ENCODE results near the gene CNOT9. TPM values are rescaled to one million over a fixed set of nuclear protein-coding genes. Genes with fewer than 3 reads are reported as not detected.

Gene CNOT9
- total and polyA plus RNA-seq, 4 donors, result 10.5 to 24.4 (median 14.8) TPM

- H3K9ac ChIP-seq (ENCODE audit: low read depth in 1 of 2, low read length in 2 of 2), result no peak overlapping the region
- H3K27me3 ChIP-seq (ENCODE audit: control insufficient read depth in 4 of 4, insufficient read depth in 4 of 4, low read length in 3 of 4), result no peaks in the 10 kb centered on the region
- H3K27ac ChIP-seq (ENCODE audit: low read depth in 1 of 2, low read length in 2 of 2), result peak overlapping the region; percentile 55 to 60
- peaks cover 14 to 68% (median 32%) of the 10 kb centered on the region in 4 donors for H3K36me3 ChIP-seq (ENCODE audit: control insufficient read depth in 4 of 4, insufficient read depth in 3 of 4, low read depth in 1 of 4, low read length in 3 of 4)
- H3K9me3 ChIP-seq (ENCODE audit: control insufficient read depth in 4 of 4, low read length in 3 of 4), result no peaks in the 10 kb centered on the region
- DNase-seq (ENCODE audit: low spot score), result no peak
- 71% methylated on average over 11 of the region's 11 CpGs for WGBS
- H3K4me3 ChIP-seq (ENCODE audit: low read depth in 1 of 3, low read length in 3 of 3), result no peak overlapping the region
- H3K4me1 ChIP-seq (ENCODE audit: control insufficient read depth in 4 of 4, insufficient read depth in 4 of 4, low read length in 3 of 4), result peaks cover 0 to 22% (median 17%) of the 10 kb centered on the region in 4 donors
- TF ChIP-seq TAF1 (conservative IDR thresholded peaks at IDR 0.05), result no peak
- TF ChIP-seq FOXA1 (IDR thresholded peaks at IDR 0.05), result no peak
- no peak for TF ChIP-seq RXRA (IDR thresholded peaks at IDR 0.05)
- peak; percentile 7 for TF ChIP-seq CTCF (IDR thresholded peaks at IDR 0.05; ENCODE audit: low read depth, low read length, missing input control)
- TF ChIP-seq NR2F2 (IDR thresholded peaks at IDR 0.05), result no peak
- no peak for TF ChIP-seq EGR1 (IDR thresholded peaks at IDR 0.05; ENCODE audit: low read depth in 2 of 2)
- no peak for TF ChIP-seq YY1 (IDR thresholded peaks at IDR 0.05)
- no peak for TF ChIP-seq SP1 (IDR thresholded peaks at IDR 0.05)
- no peak for TF ChIP-seq JUND (IDR thresholded peaks at IDR 0.05)
- TF ChIP-seq GABPA (IDR thresholded peaks at IDR 0.05 in 1 of 2, conservative IDR thresholded peaks at IDR 0.05 in 1 of 2), result no peak
- TF ChIP-seq ZBTB33 (IDR thresholded peaks at IDR 0.05), result no peak
- TF ChIP-seq RAD21 (IDR thresholded peaks at IDR 0.05), result peak in 1 of 2 donors; percentile 64
- no peak for TF ChIP-seq ATF3 (IDR thresholded peaks at IDR 0.05)
Observed at GRCh38 chr2:218644721-218645120, 76.1 kb downstream of the CNOT9 start.

GRCh38 chr2:218645126-218645525 lies 76.5 kb downstream of the CNOT9 start:
- TF ChIP-seq SP1 (IDR thresholded peaks at IDR 0.05) (peak; percentile 55), RXRA (IDR thresholded peaks at IDR 0.05) (peak in 1 of 2 donors; percentile 45), HNF4A (conservative IDR thresholded peaks at IDR 0.05) (peak in 1 of 2 donors; percentile 25), ZBTB33 (IDR thresholded peaks at IDR 0.05) (no peak)
- H3K27ac ChIP-seq (ENCODE audit: low read depth in 1 of 2, low read length in 2 of 2), result peak overlapping the region; percentile 55 to 60
- 44% methylated on average over 1 of the region's 1 CpG for WGBS
- DNase-seq (ENCODE audit: low spot score), result no peak
- peaks cover 0 to 22% (median 17%) of the 10 kb centered on the region in 4 donors for H3K4me1 ChIP-seq (ENCODE audit: control insufficient read depth in 4 of 4, insufficient read depth in 4 of 4, low read length in 3 of 4)
- no peaks in the 10 kb centered on the region for H3K27me3 ChIP-seq (ENCODE audit: control insufficient read depth in 4 of 4, insufficient read depth in 4 of 4, low read length in 3 of 4)
- H3K36me3 ChIP-seq (ENCODE audit: control insufficient read depth in 4 of 4, insufficient read depth in 3 of 4, low read depth in 1 of 4, low read length in 3 of 4), result peaks cover 14 to 70% (median 33%) of the 10 kb centered on the region in 4 donors
- no peak overlapping the region for H3K4me3 ChIP-seq (ENCODE audit: low read depth in 1 of 3, low read length in 3 of 3)
- H3K9me3 ChIP-seq (ENCODE audit: control insufficient read depth in 4 of 4, low read length in 3 of 4), result no peaks in the 10 kb centered on the region
- H3K9ac ChIP-seq (ENCODE audit: low read depth in 1 of 2, low read length in 2 of 2), result no peak overlapping the region

Small RNA genes within 50 kb of the gene (small RNA-seq; reads per million reads assigned to genes)
- not detected for gene RNU6-136P

Other genes starting within 250 kb of the CNOT9 start
- gene CATIP, start 212.0 kb upstream of the CNOT9 start, total RNA-seq, result not detected
- under 1 TPM; 0.05 to 0.35 TPM for gene CATIP, start 212.0 kb upstream of the CNOT9 start, polyA plus RNA-seq
- gene SLC11A1, start 186.6 kb upstream of the CNOT9 start, total RNA-seq, result 10 to 100 TPM in 1 of 2 donors, 1 to 10 TPM in 1; 1.4 to 23.0 TPM
- gene SLC11A1, start 186.6 kb upstream of the CNOT9 start, polyA plus RNA-seq, result 1 to 10 TPM; 2.7 to 3.8 TPM
- gene CTDSP1, start 169.0 kb upstream of the CNOT9 start, total RNA-seq, result 10 to 100 TPM; 46.6 to 66.5 TPM
- 10 to 100 TPM; 38.3 to 76.5 TPM for gene CTDSP1, start 169.0 kb upstream of the CNOT9 start, polyA plus RNA-seq
- gene VIL1, start 149.7 kb upstream of the CNOT9 start, total RNA-seq, result 10 to 100 TPM; 42.3 to 72.0 TPM
- gene VIL1, start 149.7 kb upstream of the CNOT9 start, polyA plus RNA-seq, result 10 to 100 TPM; 16.4 to 21.0 TPM
- gene USP37, start 488 bp upstream of the CNOT9 start, total RNA-seq, result 10 to 100 TPM in 1 of 2 donors, 1 to 10 TPM in 1; 7.7 to 10.9 TPM
- 1 to 10 TPM; 1.4 to 1.7 TPM for gene USP37, start 488 bp upstream of the CNOT9 start, polyA plus RNA-seq
- gene PLCD4, start 39.1 kb downstream of the CNOT9 start, total RNA-seq, result under 1 TPM; 0.05 to 0.17 TPM
- gene PLCD4, start 39.1 kb downstream of the CNOT9 start, polyA plus RNA-seq, result under 1 TPM; 0.07 to 0.51 TPM
- 1 to 10 TPM; 6.0 to 7.4 TPM for gene ZNF142, start 90.8 kb downstream of the CNOT9 start, total RNA-seq
- 1 to 10 TPM; 2.2 to 3.7 TPM for gene ZNF142, start 90.8 kb downstream of the CNOT9 start, polyA plus RNA-seq
- 10 to 100 TPM; 14.8 to 27.5 TPM for gene BCS1L, start 90.8 kb downstream of the CNOT9 start, total RNA-seq
- 10 to 100 TPM; 22.9 to 30.1 TPM for gene BCS1L, start 90.8 kb downstream of the CNOT9 start, polyA plus RNA-seq
- gene RNF25, start 103.2 kb downstream of the CNOT9 start, total RNA-seq, result 1 to 10 TPM; 6.5 to 8.2 TPM
- gene RNF25, start 103.2 kb downstream of the CNOT9 start, polyA plus RNA-seq, result 10 to 100 TPM in 1 of 2 donors, 1 to 10 TPM in 1; 3.3 to 14.0 TPM
- 10 to 100 TPM in 1 of 2 donors, 1 to 10 TPM in 1; 5.1 to 17.2 TPM for gene STK36, start 103.2 kb downstream of the CNOT9 start, total RNA-seq
- gene STK36, start 103.2 kb downstream of the CNOT9 start, polyA plus RNA-seq, result 1 to 10 TPM; 5.2 to 8.9 TPM
- gene TTLL4, start 142.0 kb downstream of the CNOT9 start, total RNA-seq, result 10 to 100 TPM in 1 of 2 donors, 1 to 10 TPM in 1; 6.9 to 14.0 TPM
- 1 to 10 TPM; 5.7 to 6.4 TPM for gene TTLL4, start 142.0 kb downstream of the CNOT9 start, polyA plus RNA-seq
- 100 to 1,000 TPM; 112 to 354 TPM for gene CYP27A1, start 213.3 kb downstream of the CNOT9 start, total RNA-seq
- gene CYP27A1, start 213.3 kb downstream of the CNOT9 start, polyA plus RNA-seq, result 100 to 1,000 TPM; 298 to 311 TPM